Upper lobe of right lung (tissue), 1 donor: Measurements from ENCODE around the gene ADCK1. TPM values are rescaled to one million over a fixed set of nuclear protein-coding genes. Genes with fewer than 3 reads are reported as not detected.

Source experiments
- ATAC-seq: fragments of 200-7000 bp; cut with Tn5 transposase; one replicate; pipeline ENCODE4 v1.9.1; 2020; ENCODE audit warnings: mild to moderate bottlenecking, moderate library complexity
- DNase-seq: peaks from one replicate; pipeline ENCODE4 v3.0.0-alpha.2; 2020
- H3K27ac ChIP-seq: fragments of 200-600 bp; one replicate; pipeline ENCODE4 v1.8.0; 2022
- H3K27me3 ChIP-seq: fragments of 200-600 bp; one replicate; pipeline ENCODE4 v1.8.0; 2022; ENCODE audit warnings: mild to moderate bottlenecking
- H3K36me3 ChIP-seq: fragments of 200-600 bp; one replicate; pipeline ENCODE4 v1.8.0; 2022
- H3K4me1 ChIP-seq: fragments of 200-600 bp; one replicate; pipeline ENCODE4 v1.8.0; 2022
- H3K4me3 ChIP-seq: fragments of 200-600 bp; one replicate; pipeline ENCODE4 v1.8.0; 2022; ENCODE audit warnings: mild to moderate bottlenecking
- H3K9me3 ChIP-seq: fragments of 200-600 bp; one replicate; pipeline ENCODE4 v1.8.0; 2022
- CTCF ChIP-seq: fragments of 200-600 bp; IDR thresholded peaks from one replicate; pipeline ENCODE4 v1.8.0; 2022; ENCODE audit warnings: antibody characterized with exemption
- intact Hi-C: fragments of 100-400 bp; cut with DNase I; formaldehyde crosslinking; loops from one replicate; pipeline ENCODE4 v1.11.0; 2022
- total RNA-seq: library from RNA; stranded (reverse); fragmentation: NEBNext Ultra II Directional; extraction: Animal tissue kit (Norgen Biotek cat#: 25700); gene quantifications from one replicate; pipeline ENCODE4 v1.2.1, GENCODE V29; 2021
- donor health status: DM: no; HTN: yes; CAD: no; lungs with severe emphysema.

Gene ADCK1
- total RNA-seq, 1 donor from 2014 or later, result 8.5 TPM

- no peaks in the 10 kb centered on the region for H3K4me1 ChIP-seq
- TF ChIP-seq CTCF, result no peak
Observed at GRCh38 chr14:77917491-77918201, 117.7 kb downstream of the ADCK1 start.

GRCh38 chr14:77918448-77918847 lies 118.5 kb downstream of the ADCK1 start:
- no peaks in the 10 kb centered on the region for H3K27me3 ChIP-seq
- H3K4me1 ChIP-seq, result no peaks in the 10 kb centered on the region
- no peak for TF ChIP-seq CTCF
- H3K9me3 ChIP-seq, result no peaks in the 10 kb centered on the region
- no peak overlapping the region for H3K4me3 ChIP-seq
- intact Hi-C loops, result no loop called here
- ATAC-seq (no peak), DNase-seq (no peak)
- no peak overlapping the region for H3K27ac ChIP-seq
- no peaks in the 10 kb centered on the region for H3K36me3 ChIP-seq

More at GRCh38 chr14:77917491-77918201, 117.7 kb downstream of the ADCK1 start:
- DNase-seq (no peak), ATAC-seq (no peak)
- Histone ChIP-seq H3K36me3 (no peaks in the 10 kb centered on the region), H3K4me3 (no peak overlapping the region), H3K27me3 (no peaks in the 10 kb centered on the region), H3K9me3 (no peaks in the 10 kb centered on the region), H3K27ac (no peak overlapping the region)
- intact Hi-C loops, result no loop called here

GRCh38 chr14:77920312-77920711 lies 120.4 kb downstream of the ADCK1 start:
- no peaks in the 10 kb centered on the region for H3K27me3 ChIP-seq
- no peaks in the 10 kb centered on the region for H3K36me3 ChIP-seq
- H3K4me3 ChIP-seq, result no peak overlapping the region
- no peak for TF ChIP-seq CTCF
- no peaks in the 10 kb centered on the region for H3K9me3 ChIP-seq
- no peak overlapping the region for H3K27ac ChIP-seq
- H3K4me1 ChIP-seq, result no peaks in the 10 kb centered on the region
- ATAC-seq (no peak), DNase-seq (no peak)
- intact Hi-C loops, result no loop called here

- no peak for ATAC-seq
- Histone ChIP-seq H3K27ac (no peak overlapping the region), H3K4me3 (no peak overlapping the region), H3K36me3 (no peaks in the 10 kb centered on the region), H3K9me3 (no peaks in the 10 kb centered on the region), H3K4me1 (no peaks in the 10 kb centered on the region), H3K27me3 (no peaks in the 10 kb centered on the region)
- intact Hi-C loops, result no loop called here
- no peak for DNase-seq
- TF ChIP-seq CTCF, result no peak
Observed at GRCh38 chr14:77921818-77922217, 121.9 kb downstream of the ADCK1 start.

- no peak for TF ChIP-seq CTCF
- Histone ChIP-seq H3K27me3 (no peaks in the 10 kb centered on the region), H3K4me3 (no peak overlapping the region), H3K36me3 (no peaks in the 10 kb centered on the region), H3K4me1 (no peaks in the 10 kb centered on the region), H3K9me3 (no peaks in the 10 kb centered on the region), H3K27ac (no peak overlapping the region)
- no peak for ATAC-seq
- intact Hi-C loops, result no loop called here
- DNase-seq, result no peak
Observed at GRCh38 chr14:77923131-77923936, 123.4 kb downstream of the ADCK1 start.
